ENCODE measurements around the gene CCN6.

DNA sequence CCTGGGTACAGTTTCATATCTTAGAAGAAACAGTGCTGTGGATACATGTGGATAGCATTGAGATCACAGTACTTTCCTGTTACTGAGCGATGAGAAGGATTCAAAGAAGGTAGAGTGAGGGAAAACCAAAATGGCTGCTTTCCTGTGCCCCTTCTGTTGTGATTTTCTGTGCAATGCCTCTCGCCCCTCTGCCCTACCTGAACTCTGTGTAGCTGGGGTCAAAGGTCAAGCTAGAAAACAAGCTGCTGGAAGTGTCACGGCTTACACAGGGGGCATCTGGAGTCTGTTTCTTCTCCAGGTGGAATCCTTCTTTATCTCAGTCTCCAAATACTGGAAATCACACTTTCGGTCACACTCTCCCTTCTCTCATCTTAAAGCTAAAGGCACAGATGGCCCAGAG is 27.0 kb upstream of the CCN6 start:
- no peak for TF ChIP-seq EZH2 (IDR thresholded peaks at IDR 0.05)
- TF ChIP-seq POLR2AphosphoS5 (IDR thresholded peaks at IDR 0.05; ENCODE audit: borderline replicate concordance, low read depth, low read length), result no peak
- TF ChIP-seq FOXP2 (optimal IDR thresholded peaks at IDR 0.05; ENCODE audit: control extremely low read depth, extremely low read length, insufficient read depth), result no peak
